GM19043 (cell line): ENCODE data around the gene MRPL48.
"Not testable (repeated sequence)": the region's sequence is repeated elsewhere in the genome, so short reads cannot be mapped to it uniquely, and the experiment has no call there.

Experiments used
- ATAC-seq: cut with Tn5 transposase; IDR thresholded peaks from one replicate; pipeline ENCODE4 v1.9.1; 2021; ENCODE audit warnings: low read depth; ENCODE audit not compliant: unreplicated experiment

Gene MRPL48

DNA sequence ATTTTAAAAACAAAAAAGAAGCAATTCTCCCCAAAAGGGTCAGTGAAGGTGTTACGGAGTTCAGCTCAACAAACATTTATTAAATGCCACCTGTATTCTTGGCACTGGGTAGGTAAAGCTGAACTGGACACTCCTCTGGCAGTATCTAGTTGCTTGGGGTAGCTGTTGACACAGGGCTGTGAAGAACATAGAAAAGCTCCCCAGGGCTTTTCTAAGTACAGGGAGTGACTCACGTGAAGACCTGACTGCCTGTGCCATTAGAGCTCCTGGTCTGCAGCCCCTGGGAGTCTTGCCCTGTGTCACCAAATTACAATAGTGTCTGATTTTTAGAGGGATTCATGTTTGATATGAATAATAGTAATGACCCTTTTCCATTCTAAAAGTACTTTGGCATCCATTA lies 45.4 kb downstream of the MRPL48 start:
- no peak for ATAC-seq

DNA sequence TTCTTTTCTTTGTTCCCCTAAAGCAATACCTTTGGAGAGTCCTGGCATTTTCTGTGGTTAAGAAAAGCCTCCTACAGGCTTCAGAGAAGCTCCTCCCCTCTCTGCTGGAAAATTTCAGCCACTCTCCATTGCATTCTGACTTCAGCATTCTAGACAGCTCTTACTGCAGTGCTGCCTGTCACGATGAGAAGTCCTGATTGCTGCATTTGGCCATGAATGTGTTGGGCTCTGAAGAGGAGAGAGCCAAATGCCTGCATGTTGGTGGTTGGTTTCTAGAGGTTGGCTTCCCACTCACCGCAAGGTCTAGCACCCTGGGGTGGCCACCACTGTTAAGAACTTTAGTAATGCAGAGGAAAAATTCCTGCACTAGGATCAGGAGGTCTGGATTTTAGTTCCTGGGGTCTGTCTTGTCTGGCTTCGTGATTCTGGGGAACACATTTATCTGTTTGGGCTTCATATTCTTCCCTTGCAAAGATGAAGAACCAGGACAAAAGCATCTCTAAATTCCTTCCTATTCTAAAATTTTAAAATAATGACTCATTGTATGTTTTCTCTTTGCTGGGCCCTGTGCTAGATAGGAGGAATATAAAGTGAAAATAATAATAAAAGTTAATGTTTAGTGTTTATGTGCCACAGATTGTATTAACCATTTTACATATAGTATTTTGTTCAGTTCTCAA lies 50.9 kb downstream of the MRPL48 start:
- no peak for ATAC-seq

DNA sequence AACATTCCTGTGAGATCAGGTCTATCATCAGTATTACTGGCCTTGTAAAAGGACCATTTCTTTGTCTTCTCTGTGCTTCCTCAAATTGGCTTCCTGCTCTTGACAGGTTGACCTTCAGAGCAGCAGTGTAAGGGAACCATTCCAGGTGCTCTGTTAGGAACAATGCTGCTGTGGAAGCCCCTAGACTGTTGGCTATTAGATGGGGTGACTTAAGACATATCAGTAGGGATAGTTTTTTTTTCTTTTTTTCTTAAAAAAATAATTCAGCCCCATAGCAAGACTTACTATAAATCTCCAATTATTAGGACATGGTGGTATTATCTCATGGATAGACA lies 51.4 kb downstream of the MRPL48 start:
- ATAC-seq, result no peak

GRCh38 chr11:73851046-73851764 lies 63.5 kb downstream of the MRPL48 start:
- ATAC-seq, result no peak

DNA sequence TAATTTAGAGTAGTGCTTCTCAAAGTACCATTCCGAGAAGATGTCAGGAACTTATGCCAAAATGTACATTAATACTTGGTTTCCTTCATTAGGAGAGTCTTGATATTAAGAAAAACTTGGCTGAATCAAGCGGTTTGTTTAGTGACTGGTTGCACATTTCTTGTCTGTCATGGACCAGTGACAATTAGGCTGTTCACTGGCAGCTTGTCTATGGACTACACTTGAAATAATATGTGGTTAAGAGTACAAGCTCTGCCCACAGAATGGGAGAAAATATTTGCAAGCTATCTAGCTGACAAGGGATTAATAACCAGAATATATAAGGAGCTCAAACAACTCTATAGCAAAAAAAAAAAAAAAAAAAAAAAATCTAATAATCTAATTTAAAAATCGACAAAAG lies 64.4 kb downstream of the MRPL48 start:
- no peak for ATAC-seq

- no peak for ATAC-seq
These were observed 67.0 kb downstream of the MRPL48 start for GRCh38 chr11:73854680-73855079.

DNA sequence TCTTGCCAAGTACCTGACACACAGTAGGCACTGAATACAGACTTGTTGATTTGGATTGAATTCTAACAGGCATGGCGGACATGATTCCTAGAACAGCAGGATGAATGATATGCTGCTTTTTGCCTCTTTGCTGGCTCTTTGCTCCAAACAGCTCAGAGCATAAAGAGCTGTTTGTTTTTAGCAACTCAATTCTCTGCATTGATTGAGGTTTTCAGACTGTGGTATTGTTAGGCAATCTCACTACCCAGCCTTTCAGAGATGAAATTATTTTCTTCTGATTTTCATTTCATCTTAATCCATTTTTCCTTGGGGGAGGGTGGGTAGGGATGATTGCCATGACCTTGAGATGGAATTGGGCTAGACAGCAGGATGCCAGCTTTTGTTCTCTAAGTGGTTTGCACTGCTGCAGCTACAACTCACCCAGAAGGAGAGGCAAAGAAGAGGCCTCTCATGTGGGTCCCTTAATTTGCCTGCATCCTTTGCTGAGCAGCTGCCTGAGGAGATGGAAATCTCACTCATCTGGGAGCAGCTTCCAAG lies 68.4 kb downstream of the MRPL48 start:
- no peak for ATAC-seq

DNA sequence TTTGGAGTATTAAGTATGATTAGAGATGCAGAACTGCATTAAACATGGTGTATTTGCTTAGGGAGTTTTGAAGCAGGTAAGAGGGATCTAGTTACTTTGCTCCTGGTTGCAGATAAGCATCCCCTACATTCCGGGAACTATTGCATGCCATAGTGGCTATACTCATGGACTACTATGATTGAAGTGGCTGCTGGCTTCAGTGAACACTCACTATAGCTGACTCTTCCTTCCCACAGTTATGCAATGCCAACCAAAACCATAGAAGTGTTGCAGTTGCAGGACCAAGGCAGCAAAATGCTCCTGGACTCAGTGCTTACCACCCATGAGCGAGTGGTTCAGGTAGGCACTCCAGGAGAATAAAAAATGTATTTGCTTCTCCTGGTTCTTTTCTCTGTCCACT lies 72.0 kb downstream of the MRPL48 start:
- no peak for ATAC-seq

DNA sequence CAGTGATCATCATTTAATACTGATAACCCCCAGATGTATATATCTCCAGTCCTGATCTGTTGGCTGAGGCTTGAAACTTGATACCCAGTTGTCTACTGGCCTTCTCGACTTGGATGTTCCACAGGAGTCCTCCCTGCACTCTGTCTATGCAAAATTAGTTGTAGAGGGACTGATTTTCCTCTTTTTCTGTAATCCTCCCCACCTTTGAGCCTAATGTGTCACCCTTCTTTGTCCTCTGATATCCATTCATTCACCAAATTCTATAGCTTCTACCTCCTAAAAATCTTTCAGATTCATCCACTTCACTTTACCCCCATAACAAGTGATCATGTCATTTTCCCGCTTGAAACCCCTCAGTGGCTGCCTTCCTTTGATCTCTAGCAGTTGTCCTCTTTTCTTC lies 72.5 kb downstream of the MRPL48 start:
- ATAC-seq, result no peak

GRCh38 chr11:73862986-73863385 lies 75.3 kb downstream of the MRPL48 start:
- no peak for ATAC-seq

GRCh38 chr11:73866095-73866579 lies 78.5 kb downstream of the MRPL48 start:
- ATAC-seq, result no peak

GRCh38 chr11:73866586-73866996 lies 78.9 kb downstream of the MRPL48 start:
- no peak for ATAC-seq

- no peak for ATAC-seq
These were observed 81.8 kb downstream of the MRPL48 start for GRCh38 chr11:73869332-73869949.

- no peak for ATAC-seq
These were observed 82.6 kb downstream of the MRPL48 start for GRCh38 chr11:73870261-73870660.

GRCh38 chr11:73872749-73873357 lies 85.2 kb downstream of the MRPL48 start:
- no peak for ATAC-seq

GRCh38 chr11:73875380-73875779 lies 87.7 kb downstream of the MRPL48 start:
- no peak for ATAC-seq

- ATAC-seq, result no peak
These were observed 88.2 kb downstream of the MRPL48 start for GRCh38 chr11:73875840-73876239.

- ATAC-seq, result peak; percentile 96
These were observed 89.0 kb downstream of the MRPL48 start, which contains the start of the genes COA4 and PAAF1 for GRCh38 chr11:73876424-73877310. TSS of gene COA4 (minus strand) at chr11:73876846. CDS start at chr11:73873378, 3,468 bp downstream. TSS of gene PAAF1 (plus strand) at chr11:73876999. CDS start at chr11:73877022, 23 bp downstream.

- ATAC-seq, result no peak
These were observed 91.1 kb downstream of the MRPL48 start for GRCh38 chr11:73878771-73879170.

GRCh38 chr11:73880449-73880848 lies 92.8 kb downstream of the MRPL48 start:
- not testable (repeated sequence) for ATAC-seq
